Measurements from ENCODE around the gene ANKRD34A. TPM values are rescaled to one million over a fixed set of nuclear protein-coding genes. Genes with fewer than 3 reads are reported as not detected.

ANKRD34A gene
- total RNA-seq, 3 donors from 2014 or later: 0.14 to 0.63 (median 0.41) TPM

- peaks cover 5% of the 10 kb centered on the region for H3K4me1 ChIP-seq (ENCODE audit: low read depth)
- no peak for DNase-seq
Measured at GRCh38 chr1:145992958-145993617, 28.7 kb upstream of the ANKRD34A start.

DNA sequence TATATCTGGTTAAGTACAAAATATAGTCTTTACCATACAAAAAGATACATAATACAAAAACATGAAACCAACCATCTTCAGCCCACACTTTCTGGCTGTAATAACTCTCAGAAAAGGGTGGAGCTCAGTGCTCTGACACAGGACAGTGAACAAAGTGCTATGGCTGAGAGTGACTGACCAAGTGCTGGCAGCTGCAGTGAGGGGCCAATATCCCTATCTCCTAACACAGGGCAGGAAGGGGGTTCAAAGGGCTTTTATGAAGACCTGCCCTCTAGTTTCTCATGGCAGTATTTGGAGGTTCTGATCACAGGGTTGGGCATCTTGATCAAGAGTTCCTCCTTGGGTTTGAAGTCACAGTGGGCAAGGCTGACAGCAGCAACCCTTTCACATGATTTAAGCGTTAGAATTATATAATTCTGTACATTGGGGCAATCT lies 28.1 kb upstream of the ANKRD34A start:
- no peak overlapping the region for H3K4me3 ChIP-seq
- ATAC-seq (no peak), DNase-seq (no peak)
- intact Hi-C loops (cut with DNase I, micrococcal nuclease): no loop called here
- H3K36me3 ChIP-seq (ENCODE audit: low read depth): no peaks in the 10 kb centered on the region
- H3K9me3 ChIP-seq: no peaks in the 10 kb centered on the region
- TF ChIP-seq CTCF (IDR thresholded peaks at IDR 0.05): no peak
- H3K4me1 ChIP-seq (ENCODE audit: low read depth): peaks cover 5% of the 10 kb centered on the region

More at GRCh38 chr1:145992958-145993617, 28.7 kb upstream of the ANKRD34A start:
- TF ChIP-seq CTCF (IDR thresholded peaks at IDR 0.05): no peak
- ATAC-seq: no peak
- intact Hi-C loops (cut with DNase I, micrococcal nuclease): no loop called here
- Histone ChIP-seq H3K9me3 (no peaks in the 10 kb centered on the region), H3K4me3 (peak overlapping the region; percentile 89), H3K36me3 (ENCODE audit: low read depth) (no peaks in the 10 kb centered on the region)

GRCh38 chr1:145991735-145992412 lies 27.5 kb upstream of the ANKRD34A start:
- TF ChIP-seq CTCF (IDR thresholded peaks at IDR 0.05): no peak
- Histone ChIP-seq H3K9me3 (no peaks in the 10 kb centered on the region), H3K4me1 (ENCODE audit: low read depth) (peaks cover 5% of the 10 kb centered on the region), H3K4me3 (no peak overlapping the region), H3K36me3 (ENCODE audit: low read depth) (no peaks in the 10 kb centered on the region)
- ATAC-seq (no peak), DNase-seq (no peak)
- intact Hi-C loops (cut with DNase I, micrococcal nuclease): no loop called here

DNA sequence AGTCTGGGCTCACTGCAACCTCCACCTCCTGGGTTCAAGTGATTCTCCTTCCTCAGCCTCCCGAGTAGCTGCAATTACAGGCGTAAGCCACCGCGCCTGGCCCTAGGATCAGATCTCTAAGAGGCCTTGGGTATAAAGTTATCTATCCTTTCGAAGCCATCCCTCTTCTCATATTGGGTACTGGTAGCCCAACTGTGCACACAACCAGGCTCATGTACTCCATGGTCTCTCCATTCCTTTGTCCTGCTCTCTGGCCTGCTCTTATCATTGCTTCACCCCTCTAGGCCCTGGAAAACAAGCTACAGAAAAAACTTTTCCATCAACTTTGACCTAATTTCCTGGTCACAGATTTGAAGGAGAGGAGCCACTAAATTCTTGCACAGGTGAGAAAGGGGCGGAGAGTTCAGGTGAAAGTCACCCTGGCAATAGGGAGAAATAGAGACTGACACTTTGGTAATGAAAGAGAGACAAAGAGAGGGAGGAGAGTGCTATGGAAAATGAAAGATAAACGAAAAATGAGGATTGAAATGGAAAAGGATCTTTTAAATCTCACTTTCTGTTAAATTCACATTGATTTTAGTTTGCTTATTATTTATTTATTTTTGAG lies 26.0 kb upstream of the ANKRD34A start:
- Histone ChIP-seq H3K9me3 (no peaks in the 10 kb centered on the region), H3K4me3 (no peak overlapping the region), H3K4me1 (ENCODE audit: low read depth) (peaks cover 18% of the 10 kb centered on the region), H3K36me3 (ENCODE audit: low read depth) (no peaks in the 10 kb centered on the region)
- ATAC-seq (peak; percentile 11), DNase-seq (peak in 1 of 3 donors; percentile 53)
- intact Hi-C loops (cut with DNase I, micrococcal nuclease): no loop called here
- TF ChIP-seq CTCF (IDR thresholded peaks at IDR 0.05): no peak

GRCh38 chr1:145988773-145989172 lies 24.4 kb upstream of the ANKRD34A start:
- TF ChIP-seq CTCF (IDR thresholded peaks at IDR 0.05): no peak
- Histone ChIP-seq H3K9me3 (no peaks in the 10 kb centered on the region), H3K36me3 (ENCODE audit: low read depth) (no peaks in the 10 kb centered on the region), H3K4me1 (ENCODE audit: low read depth) (peaks cover 33% of the 10 kb centered on the region), H3K4me3 (no peak overlapping the region)
- DNase-seq (no peak), ATAC-seq (no peak)
- intact Hi-C loops (cut with DNase I, micrococcal nuclease): no loop called here
